CD14-positive monocyte (primary cell): Measurements from ENCODE around the gene POLR2B. TPM values are rescaled to one million over a fixed set of nuclear protein-coding genes. Genes with fewer than 3 reads are reported as not detected.

Experiments used
- DNase-seq, 3 donors: peaks; one replicate each; pipeline ENCODE4 v3.0.0-alpha.2; 2011 to 2022
- H2AFZ ChIP-seq: 2 replicates; pipeline ENCODE4 v1.6.0; 2012; ENCODE audit warnings: mild to moderate bottlenecking, low read depth, low read length, inconsistent platforms; ENCODE audit not compliant: insufficient read depth, poor library complexity, severe bottlenecking
- H3K27ac ChIP-seq, 2 donors: 1 replicate in 1 of 2; 2 replicates in 1 of 2; pipeline ENCODE4 v1.5.1; 2012 to 2013; ENCODE audit warnings: low read length in 2 of 2, control low read depth in 1 of 2, inconsistent platforms in 1 of 2, low read depth in 1 of 2, mild to moderate bottlenecking in 1 of 2
- H3K27me3 ChIP-seq, 2 donors: one replicate each; pipeline versions ENCODE4 v1.6.0 to v1.6.1; 2011 to 2013; ENCODE audit warnings: low read length in 2 of 2; ENCODE audit not compliant: control insufficient read depth in 2 of 2, insufficient read depth in 2 of 2
- H3K36me3 ChIP-seq, 2 donors: replicated peaks in 1 of 2; 1 replicate in 1 of 2; 2 replicates in 1 of 2; pipeline versions ENCODE4 v1.5.1 to v1.6.1; 2012 to 2013; ENCODE audit warnings: low read length in 2 of 2, control low read depth in 1 of 2, inconsistent platforms in 1 of 2, mild to moderate bottlenecking in 1 of 2; ENCODE audit not compliant: insufficient read depth in 2 of 2, control insufficient read depth in 1 of 2
- H3K4me1 ChIP-seq, 2 donors: 1 replicate in 1 of 2; 2 replicates in 1 of 2; pipeline versions ENCODE4 v1.5.1 to v1.6.1; 2012 to 2013; ENCODE audit warnings: low read length in 2 of 2, control low read depth in 1 of 2, inconsistent platforms in 1 of 2, mild to moderate bottlenecking in 1 of 2, moderate library complexity in 1 of 2; ENCODE audit not compliant: insufficient read depth in 2 of 2, control insufficient read depth in 1 of 2
- H3K4me2 ChIP-seq: replicated peaks from 2 replicates; pipeline ENCODE3; 2012; ENCODE audit warnings: low read length, moderate library complexity, mild to moderate bottlenecking; ENCODE audit not compliant: poor library complexity, severe bottlenecking; ENCODE audit errors: extremely low read depth
- H3K4me3 ChIP-seq, 3 experiments: fragments of 200-600 bp in 1 of 3; sonication (generic) in 1 of 3; replicated peaks in 1 of 3; 1 replicate in 2 of 3; 2 replicates in 1 of 3; pipeline ENCODE4 v1.5.1; 2011 to 2013; ENCODE audit warnings: low read length in 3 of 3, mild to moderate bottlenecking in 3 of 3, control low read depth in 2 of 3, low read depth in 2 of 3, inconsistent platforms in 1 of 3, moderate library complexity in 1 of 3
- H3K79me2 ChIP-seq: 2 replicates; pipeline ENCODE4 v1.6.0; 2012; ENCODE audit warnings: mild to moderate bottlenecking, control low read depth, inconsistent platforms, low read length, moderate library complexity; ENCODE audit not compliant: insufficient read depth
- H3K9ac ChIP-seq: 2 replicates; pipeline ENCODE4 v1.6.0; 2017; ENCODE audit warnings: low read length, mild to moderate bottlenecking; ENCODE audit not compliant: insufficient read depth, poor library complexity, severe bottlenecking
- H3K9me3 ChIP-seq, 2 donors: replicated peaks in 1 of 2; 1 replicate in 1 of 2; 2 replicates in 1 of 2; pipeline versions ENCODE4 v1.5.1 to v1.6.1; 2012 to 2013; ENCODE audit warnings: low read length in 2 of 2, control low read depth in 1 of 2; ENCODE audit not compliant: control insufficient read depth in 1 of 2, insufficient read depth in 1 of 2
- H4K20me1 ChIP-seq: 2 replicates; pipeline ENCODE4 v1.6.0; 2012; ENCODE audit warnings: mild to moderate bottlenecking, low read length, control low read depth, moderate library complexity; ENCODE audit not compliant: insufficient read depth
- H3K27ac Mint-ChIP-seq, 7 donors: one replicate each; pipeline ENCODE4 v1.8.0; 2020; ENCODE audit warnings: mild to moderate bottlenecking in 7 of 7, mixed read lengths in 7 of 7, moderate library complexity in 6 of 7, inconsistent platforms in 2 of 7
- H3K27me3 Mint-ChIP-seq, 3 donors: one replicate each; pipeline ENCODE4 v1.8.0; 2021 to 2022; ENCODE audit warnings: low read depth in 3 of 3, mild to moderate bottlenecking in 3 of 3, mixed read lengths in 3 of 3, moderate library complexity in 3 of 3, inconsistent platforms in 1 of 3
- H3K36me3 Mint-ChIP-seq, 2 donors: one replicate each; pipeline ENCODE4 v1.8.0; 2020; ENCODE audit warnings: mixed read lengths in 2 of 2, inconsistent platforms in 1 of 2, mild to moderate bottlenecking in 1 of 2
- H3K4me1 Mint-ChIP-seq: one replicate; pipeline ENCODE4 v1.8.0; 2020; ENCODE audit warnings: mild to moderate bottlenecking, mixed read lengths
- H3K4me3 Mint-ChIP-seq, 2 donors: one replicate each; pipeline ENCODE4 v1.8.0; 2020; ENCODE audit warnings: mild to moderate bottlenecking in 2 of 2, mixed read lengths in 2 of 2, moderate library complexity in 1 of 2
- H3K9me3 Mint-ChIP-seq, 7 donors: one replicate each; pipeline ENCODE4 v1.8.0; 2020 to 2022; ENCODE audit warnings: mixed read lengths in 7 of 7, mild to moderate bottlenecking in 6 of 7, moderate library complexity in 6 of 7, inconsistent platforms in 2 of 7
- CTCF ChIP-seq: fragments of 200-600 bp; IDR thresholded peaks from one replicate; pipeline ENCODE4 v1.8.0; 2022; ENCODE audit warnings: antibody characterized with exemption, mild to moderate bottlenecking
- WGBS: methylation state at CpG from one replicate; pipeline ENCODE4 v1.1.5; 2013; ENCODE audit warnings: missing lambda C conversion rate; ENCODE audit not compliant: insufficient coverage; 5-methylcytosine and 5-hydroxymethylcytosine counted together
- intact Hi-C, 2 donors: fragments of 100-400 bp; cut with micrococcal nuclease; formaldehyde crosslinking; loops; one replicate each; pipeline versions ENCODE4 v1.15.0 to v1.15.1; 2023
- polyA plus RNA-seq, 3 donors: library from polyadenylated mRNA; depleted of rRNA in 1 of 3; unstranded in 2 of 3; stranded (reverse) in 1 of 3; fragments of 300-500 nt in 2 of 3; fragments of >200 nt in 1 of 3; fragmentation: Illumina TruSeq in 2 of 3; gene quantifications; 1 replicate in 2 of 3; 2 replicates in 1 of 3; pipeline ENCODE4 v1.2.3, GENCODE V29; 2012 to 2021

The POLR2B gene
- polyA plus RNA-seq, 3 donors, result 29.0 to 42.1 (median 36.1) TPM

GRCh38 chr4:56986192-56986591, 7.5 kb downstream of the POLR2B start:
- Histone ChIP-seq H2AFZ (no peak overlapping the region), H3K4me3 (no peak overlapping the region), H3K9me3 (no peaks in the 10 kb centered on the region), H3K27me3 (no peaks in the 10 kb centered on the region), H3K36me3 (peaks cover 38 to 79% of the 10 kb centered on the region in 2 donors), H4K20me1 (peaks cover 99% of the 10 kb centered on the region), H3K4me1 (peaks cover 7 to 9% of the 10 kb centered on the region in 2 donors), H3K79me2 (peaks cover 97% of the 10 kb centered on the region), H3K4me2 (no peak overlapping the region), H3K9ac (no peak overlapping the region), H3K27ac (no peak overlapping the region)
- no peak for TF ChIP-seq CTCF
- no peak overlapping the region for H3K27ac Mint-ChIP-seq
- no CpG with 5 or more reads among the region's 1 CpG for WGBS
- no peaks in the 10 kb centered on the region for H3K27me3 Mint-ChIP-seq
- H3K9me3 Mint-ChIP-seq, result no peaks in the 10 kb centered on the region
- H3K36me3 Mint-ChIP-seq, result peaks cover 51 to 64% of the 10 kb centered on the region in 2 donors
- H3K4me1 Mint-ChIP-seq, result peaks cover 29% of the 10 kb centered on the region
- intact Hi-C loops, result no loop called here
- no peak for DNase-seq
- H3K4me3 Mint-ChIP-seq, result no peak overlapping the region

- no peak overlapping the region for H3K4me3 Mint-ChIP-seq
- Histone ChIP-seq H4K20me1 (peaks cover 99% of the 10 kb centered on the region), H3K9ac (no peak overlapping the region), H3K4me1 (peaks cover 6 to 8% of the 10 kb centered on the region in 2 donors), H3K27me3 (no peaks in the 10 kb centered on the region), H2AFZ (no peak overlapping the region), H3K79me2 (peaks cover 97% of the 10 kb centered on the region), H3K9me3 (no peaks in the 10 kb centered on the region), H3K4me3 (no peak overlapping the region), H3K4me2 (no peak overlapping the region), H3K27ac (no peak overlapping the region), H3K36me3 (peaks cover 42 to 83% of the 10 kb centered on the region in 2 donors)
- TF ChIP-seq CTCF, result no peak
- intact Hi-C loops, result no loop called here
- H3K27ac Mint-ChIP-seq, result no peak overlapping the region
- DNase-seq, result no peak
- H3K4me1 Mint-ChIP-seq, result peaks cover 30% of the 10 kb centered on the region
- H3K27me3 Mint-ChIP-seq, result no peaks in the 10 kb centered on the region
- WGBS, result 80% methylated on average over 1 of the region's 3 CpGs
- H3K36me3 Mint-ChIP-seq, result peaks cover 54 to 67% of the 10 kb centered on the region in 2 donors
- no peaks in the 10 kb centered on the region for H3K9me3 Mint-ChIP-seq
These were observed 8.3 kb downstream of the POLR2B start for GRCh38 chr4:56986952-56987351.
